Lower leg skin (tissue), 3 donors: ENCODE measurements around the gene IL1RN.

Experiments used
- POLR2A ChIP-seq, 2 donors: fragments of 450-650 bp; IDR thresholded peaks; one replicate each; pipeline ENCODE4 v1.6.1; 2016 to 2017; ENCODE audit warnings: antibody characterized with exemption in 2 of 2, mild to moderate bottlenecking in 1 of 2, moderate library complexity in 1 of 2
- TF ChIP-seq, protein P1 (sequence below), 3 donors: fragments of 450-650 bp; IDR thresholded peaks; one replicate each; pipeline ENCODE4 v1.5.1; 2016; ENCODE audit warnings: antibody characterized with exemption in 3 of 3, mild to moderate bottlenecking in 3 of 3, moderate library complexity in 2 of 3

DNA sequence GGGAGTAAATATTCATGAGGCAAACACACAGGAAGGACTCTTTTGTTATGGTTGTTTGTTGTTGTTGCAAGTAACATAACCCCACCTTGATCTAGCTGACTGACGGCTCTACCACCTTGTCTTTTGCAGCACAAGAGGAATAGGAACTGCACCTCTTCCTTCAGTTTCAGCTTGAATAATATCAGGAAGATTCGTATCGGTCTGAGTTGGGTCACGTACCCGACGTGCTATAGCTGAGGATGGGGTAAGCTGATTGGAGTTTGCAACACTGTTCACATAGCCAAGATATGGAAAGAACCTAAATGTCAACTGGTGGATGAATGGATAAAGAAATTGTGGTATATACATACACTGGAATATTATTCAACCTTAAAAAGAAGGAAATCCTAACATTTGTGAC is 14.5 kb upstream of the IL1RN start:
- TF ChIP-seq, protein P1, sequence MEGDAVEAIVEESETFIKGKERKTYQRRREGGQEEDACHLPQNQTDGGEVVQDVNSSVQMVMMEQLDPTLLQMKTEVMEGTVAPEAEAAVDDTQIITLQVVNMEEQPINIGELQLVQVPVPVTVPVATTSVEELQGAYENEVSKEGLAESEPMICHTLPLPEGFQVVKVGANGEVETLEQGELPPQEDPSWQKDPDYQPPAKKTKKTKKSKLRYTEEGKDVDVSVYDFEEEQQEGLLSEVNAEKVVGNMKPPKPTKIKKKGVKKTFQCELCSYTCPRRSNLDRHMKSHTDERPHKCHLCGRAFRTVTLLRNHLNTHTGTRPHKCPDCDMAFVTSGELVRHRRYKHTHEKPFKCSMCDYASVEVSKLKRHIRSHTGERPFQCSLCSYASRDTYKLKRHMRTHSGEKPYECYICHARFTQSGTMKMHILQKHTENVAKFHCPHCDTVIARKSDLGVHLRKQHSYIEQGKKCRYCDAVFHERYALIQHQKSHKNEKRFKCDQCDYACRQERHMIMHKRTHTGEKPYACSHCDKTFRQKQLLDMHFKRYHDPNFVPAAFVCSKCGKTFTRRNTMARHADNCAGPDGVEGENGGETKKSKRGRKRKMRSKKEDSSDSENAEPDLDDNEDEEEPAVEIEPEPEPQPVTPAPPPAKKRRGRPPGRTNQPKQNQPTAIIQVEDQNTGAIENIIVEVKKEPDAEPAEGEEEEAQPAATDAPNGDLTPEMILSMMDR (IDR thresholded peaks at IDR 0.05) = no peak
- no peak for TF ChIP-seq POLR2A (IDR thresholded peaks at IDR 0.05)
